Prostate gland (tissue), 2 donors: Measurements from ENCODE around the gene ADD3.

ENCODE experiments used
- CTCF ChIP-seq, 4 experiments: fragments of 200-600 bp in 2 of 4; fragments of 450-650 bp in 2 of 4; sonication (generic) in 2 of 4; IDR thresholded peaks; 1 replicate in 3 of 4; 2 replicates in 1 of 4; pipeline ENCODE4 v1.5.1; 2016 to 2019; ENCODE audit warnings: antibody characterized with exemption in 4 of 4, mild to moderate bottlenecking in 2 of 4, moderate library complexity in 2 of 4
- POLR2A ChIP-seq: fragments of 450-650 bp; IDR thresholded peaks from one replicate; pipeline ENCODE4 v1.6.1; 2016; ENCODE audit warnings: antibody characterized with exemption, mild to moderate bottlenecking

GRCh38 chr10:109968953-109969759 is 38.6 kb upstream of the ADD3 start:
- TF ChIP-seq POLR2A: no peak
- no peak for TF ChIP-seq CTCF (IDR thresholded peaks at IDR 0.05)
